Fibroblast of upper back skin (primary cell): ENCODE data around the gene CHST1.
A peak's percentile ranks its signal among the peaks of the same experiment; 100 is the strongest.

Experiments
- DNase-seq: peaks from one replicate; pipeline ENCODE4 v3.0.0-alpha.2; 2013

The CHST1 gene

DNA sequence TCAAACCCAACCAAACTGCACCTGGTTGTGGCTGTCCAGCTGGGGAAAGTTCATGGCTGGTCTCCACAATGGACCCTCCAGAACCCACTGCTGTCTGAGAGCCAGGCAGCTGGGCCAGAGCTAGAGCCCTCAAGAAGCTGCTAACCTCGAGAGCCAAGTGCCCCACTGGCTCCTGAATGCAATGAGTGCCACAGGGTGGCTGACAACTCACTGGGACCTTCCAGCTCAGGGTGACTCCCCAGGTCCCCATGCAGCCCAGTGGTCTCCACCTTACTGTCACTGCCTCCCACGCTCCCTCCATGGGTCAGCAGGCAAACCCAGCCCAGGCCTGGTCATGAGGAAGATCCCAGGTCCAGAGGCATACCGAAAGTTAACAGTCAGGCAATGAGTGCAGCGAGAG is 8.0 kb upstream of the CHST1 start:
- no peak for DNase-seq

DNA sequence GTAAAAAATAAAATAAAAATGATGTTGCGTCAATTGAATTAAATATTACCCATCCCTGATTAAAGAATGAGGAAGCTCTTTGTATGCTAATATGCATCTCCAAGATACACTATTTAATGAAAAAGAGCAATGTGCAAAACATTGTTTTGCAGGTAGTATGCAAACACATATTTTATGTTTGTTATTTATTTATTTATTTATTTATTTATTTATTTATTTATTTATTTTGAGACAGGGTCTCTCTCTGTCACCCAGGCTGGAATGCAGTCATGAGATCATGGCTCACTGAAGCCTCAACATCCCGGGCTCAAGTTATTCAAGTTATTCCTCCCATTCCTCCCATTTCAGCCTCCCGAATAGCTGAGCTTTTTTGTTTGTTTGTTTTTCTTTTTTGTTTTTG is 7.2 kb upstream of the CHST1 start:
- no peak for DNase-seq

DNA sequence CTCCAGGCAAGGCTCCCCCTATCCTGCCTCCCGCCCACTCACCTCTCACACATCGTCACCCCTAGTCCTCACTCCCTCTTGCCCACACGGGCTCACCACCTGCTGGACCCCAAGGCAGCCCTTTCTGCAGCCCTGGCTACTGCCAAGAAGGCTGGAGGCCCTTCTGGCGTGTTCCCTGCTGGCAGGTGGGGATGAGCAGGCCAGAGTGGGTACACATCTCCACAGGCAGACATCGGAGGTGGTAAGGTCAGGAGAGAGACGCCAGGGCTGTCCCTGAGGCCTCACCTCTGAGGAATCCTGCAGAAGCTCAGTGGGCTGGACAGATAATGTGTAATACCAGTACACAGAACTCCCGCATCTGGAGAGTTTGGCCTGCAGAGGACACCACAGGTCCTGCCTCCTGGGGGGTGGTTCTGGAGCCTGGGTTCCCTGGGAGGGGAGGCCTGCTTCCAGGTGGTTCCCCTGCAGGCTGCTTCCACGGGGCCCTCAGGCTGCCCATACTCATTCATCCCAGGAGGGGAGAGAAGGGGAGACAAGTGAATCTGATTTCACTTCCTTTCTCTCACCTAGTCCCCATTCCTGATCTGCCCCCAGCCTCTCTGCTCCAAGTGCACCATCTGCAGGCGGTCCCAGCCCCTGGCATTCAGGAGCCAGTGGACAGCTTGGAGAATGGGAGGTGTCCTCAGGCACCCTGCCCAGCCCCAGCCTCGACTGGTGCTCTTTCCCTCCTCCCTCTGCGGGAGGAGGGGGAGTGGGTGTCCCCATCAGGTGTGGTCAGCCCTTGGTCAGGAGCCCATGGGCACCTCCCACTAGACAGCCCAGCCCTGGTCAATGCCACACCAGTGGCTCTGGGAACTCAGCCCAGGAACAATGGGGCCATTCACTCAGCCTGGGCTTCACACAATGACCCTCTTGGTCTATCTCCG is 6.1 kb upstream of the CHST1 start:
- DNase-seq = no peak

DNA sequence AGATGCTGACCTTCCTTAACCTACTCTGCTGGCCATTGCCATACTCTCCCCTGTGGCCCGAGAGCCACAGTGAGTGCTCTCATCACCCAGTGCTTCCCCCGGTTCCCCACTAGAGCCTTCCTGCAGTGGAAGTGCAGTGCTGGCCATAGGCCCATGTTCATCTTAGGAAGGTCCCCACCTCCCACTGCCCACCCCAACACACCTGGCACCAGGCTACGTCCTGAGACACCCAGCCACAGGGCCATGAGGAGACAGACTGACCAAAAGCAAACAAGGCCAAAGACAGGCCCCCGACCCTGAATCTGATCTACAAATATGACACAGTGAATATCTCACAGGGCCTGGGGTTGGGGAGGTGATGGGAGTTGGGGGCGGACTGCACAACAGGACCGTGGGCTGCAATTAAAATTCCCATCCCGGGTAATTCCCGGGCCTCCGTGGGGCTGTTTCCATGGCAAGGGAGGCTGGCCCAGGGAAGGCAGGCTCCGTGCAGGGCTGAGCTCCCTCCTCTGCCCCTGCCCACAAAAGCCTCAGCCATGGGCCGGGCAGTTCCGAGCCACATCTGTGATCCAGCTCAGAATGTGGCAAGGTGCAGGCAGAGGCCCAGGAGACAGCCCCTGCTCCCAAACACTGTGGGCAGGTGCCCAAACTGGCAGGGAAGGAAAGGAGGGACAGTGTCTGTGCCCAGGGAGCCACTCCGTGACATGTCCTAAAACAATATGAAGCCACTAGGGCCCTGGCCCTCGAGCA is 5.1 kb upstream of the CHST1 start:
- no peak for DNase-seq

DNA sequence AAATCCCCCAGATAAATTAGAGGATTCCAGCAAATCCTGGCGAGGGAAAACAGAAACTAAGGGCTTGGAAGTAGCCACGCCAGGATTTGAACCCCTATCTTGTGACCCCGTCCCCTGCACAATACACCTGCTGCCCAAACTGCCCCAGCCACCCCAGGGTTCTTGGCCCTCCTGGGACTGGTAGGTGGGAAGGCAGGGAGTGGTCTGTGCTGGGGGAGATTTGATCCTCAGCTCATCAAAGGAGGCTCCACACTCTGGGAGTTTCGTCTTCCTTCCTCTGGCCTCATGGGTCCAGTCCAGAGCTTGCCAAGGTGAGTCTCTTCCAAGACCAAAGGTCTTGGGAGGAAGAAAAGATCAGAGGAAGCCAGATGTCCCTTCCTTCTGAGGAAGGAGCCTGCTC is 4.5 kb upstream of the CHST1 start:
- no peak for DNase-seq

DNA sequence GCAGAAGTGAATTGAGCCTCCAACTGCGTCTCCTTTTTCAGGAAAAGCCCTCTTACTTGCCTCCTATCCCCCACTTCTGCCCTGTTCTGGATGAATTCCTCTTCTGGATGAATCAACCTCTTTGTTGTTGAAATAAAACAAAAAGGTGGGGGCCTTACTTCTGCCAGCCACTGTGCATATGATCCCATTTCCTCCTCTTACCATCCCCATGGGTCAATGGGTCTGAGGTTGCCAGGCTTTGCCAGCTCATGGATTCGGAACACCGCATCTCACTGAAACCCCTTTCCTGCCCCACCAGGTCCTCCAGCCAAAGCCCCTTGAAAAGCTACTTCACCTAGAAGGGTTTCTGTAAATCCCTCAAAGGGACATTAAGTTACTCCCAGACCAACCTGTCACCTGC is 3.7 kb upstream of the CHST1 start:
- no peak for DNase-seq

DNA sequence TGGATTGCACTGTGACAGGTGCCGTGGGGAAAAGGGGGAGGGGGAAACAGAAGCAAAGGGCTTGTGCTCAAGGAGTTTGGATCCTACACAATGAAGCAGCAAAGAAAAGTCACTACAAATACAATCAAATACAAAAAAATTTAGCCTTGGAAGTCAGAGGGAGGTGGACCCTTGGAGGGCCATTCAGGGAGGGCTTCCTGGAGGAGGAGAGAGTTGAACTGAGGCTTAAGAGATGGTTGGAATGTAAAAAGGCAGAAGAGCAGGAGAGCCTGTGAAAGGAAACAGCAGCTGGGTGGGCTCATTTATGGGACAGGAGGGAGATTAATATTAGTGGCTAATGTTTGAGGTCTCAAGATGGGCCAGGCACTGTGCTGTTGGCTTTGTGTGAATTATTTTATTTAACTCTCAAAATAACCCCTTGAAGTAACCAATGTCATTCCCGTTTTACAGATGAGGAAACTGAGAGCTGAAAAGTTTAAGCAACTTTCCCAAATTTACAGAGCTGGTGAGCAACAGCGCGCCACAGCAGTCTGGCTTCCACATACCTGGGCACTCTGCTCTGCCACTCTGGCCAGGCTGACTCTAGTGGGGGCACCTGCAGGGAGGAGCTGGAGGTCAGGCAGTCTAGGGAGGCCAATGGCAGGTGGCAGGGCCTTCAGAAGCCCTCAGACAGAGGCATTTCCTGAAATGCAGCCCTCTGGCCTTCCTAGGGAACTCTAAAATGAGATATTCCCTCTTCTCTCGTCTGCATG is 2.7 kb upstream of the CHST1 start:
- DNase-seq = no peak

DNA sequence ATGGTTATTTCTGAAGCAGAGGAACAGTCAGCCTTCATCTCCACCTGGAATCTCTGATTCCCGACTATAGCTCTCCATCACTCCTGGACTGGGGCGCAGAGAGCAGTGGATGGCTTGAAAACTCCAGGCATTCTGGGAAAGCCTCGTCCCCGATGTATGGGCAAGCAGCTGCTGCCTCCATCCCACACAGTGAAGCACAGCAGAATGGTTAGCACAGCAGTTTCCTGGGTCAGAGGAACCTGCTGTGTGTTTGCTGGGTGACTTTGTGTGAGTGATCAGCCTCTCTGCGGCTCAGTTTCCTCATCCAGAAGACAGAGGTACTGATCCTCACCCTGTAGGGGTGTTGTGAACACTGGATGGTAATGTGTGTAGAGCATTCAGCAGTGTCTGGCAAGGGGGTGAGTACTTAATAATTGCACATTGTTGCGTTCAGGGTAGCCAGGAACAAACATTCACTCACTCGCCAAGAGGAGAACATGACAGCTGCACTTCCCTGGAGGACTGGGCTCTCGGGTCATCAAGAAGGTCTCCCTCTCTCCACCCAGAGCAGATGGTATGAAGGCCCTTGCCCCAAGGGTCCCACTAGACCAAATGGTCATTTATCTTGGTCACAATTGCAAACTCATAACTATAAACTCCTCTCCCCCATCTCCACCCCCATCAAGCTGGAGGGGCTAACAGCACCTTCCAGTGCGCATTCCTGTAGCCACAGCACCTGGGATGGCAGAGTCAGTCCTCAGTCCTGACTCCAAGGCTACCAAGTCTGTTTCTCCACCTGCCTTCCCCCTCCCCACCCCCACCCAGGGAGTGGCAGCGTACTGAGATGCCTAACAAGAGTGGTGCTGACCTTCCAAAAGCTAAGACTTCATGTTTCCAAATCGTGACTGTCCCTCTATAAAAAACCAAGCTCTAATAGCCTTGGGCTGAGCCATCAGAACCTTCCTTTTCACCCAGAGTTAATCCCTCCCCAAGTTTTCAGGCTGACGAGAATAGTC is 1.5 kb upstream of the CHST1 start:
- no peak for DNase-seq

DNA sequence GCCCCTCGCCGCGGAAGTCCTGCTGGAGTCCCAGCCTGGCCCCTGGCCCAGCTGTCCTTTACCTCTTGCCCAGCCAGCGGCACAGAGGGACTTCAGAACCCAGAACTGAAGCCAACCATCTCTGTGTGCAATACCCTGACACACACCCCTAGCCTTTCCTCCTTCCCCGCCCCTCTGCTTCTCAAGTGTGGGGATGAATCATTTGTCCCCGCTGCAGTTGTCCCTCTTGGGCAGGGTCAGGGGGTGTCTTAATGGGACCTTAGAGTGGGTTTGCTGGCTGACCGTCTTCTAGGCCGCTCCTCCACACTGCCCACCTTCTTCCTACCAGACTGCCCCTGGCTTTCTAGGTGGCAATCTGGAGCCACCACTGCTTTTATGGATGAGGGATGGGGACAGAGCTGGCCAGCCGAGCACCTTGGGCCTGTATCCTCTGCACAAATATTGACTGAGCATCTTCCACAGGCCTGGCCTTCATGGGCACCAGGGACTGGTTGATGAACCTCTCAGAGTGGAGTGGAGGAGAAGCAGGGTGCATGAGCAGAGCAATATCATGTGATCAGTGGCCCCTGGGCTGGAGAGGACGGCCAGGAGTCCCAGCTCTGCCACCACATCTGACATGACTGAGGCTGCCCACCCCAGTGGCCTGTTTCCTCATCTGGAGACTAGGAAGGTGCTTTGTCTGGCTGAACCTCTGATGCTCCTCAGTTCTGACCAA is 668 bp upstream of the CHST1 start:
- DNase-seq = no peak

DNA sequence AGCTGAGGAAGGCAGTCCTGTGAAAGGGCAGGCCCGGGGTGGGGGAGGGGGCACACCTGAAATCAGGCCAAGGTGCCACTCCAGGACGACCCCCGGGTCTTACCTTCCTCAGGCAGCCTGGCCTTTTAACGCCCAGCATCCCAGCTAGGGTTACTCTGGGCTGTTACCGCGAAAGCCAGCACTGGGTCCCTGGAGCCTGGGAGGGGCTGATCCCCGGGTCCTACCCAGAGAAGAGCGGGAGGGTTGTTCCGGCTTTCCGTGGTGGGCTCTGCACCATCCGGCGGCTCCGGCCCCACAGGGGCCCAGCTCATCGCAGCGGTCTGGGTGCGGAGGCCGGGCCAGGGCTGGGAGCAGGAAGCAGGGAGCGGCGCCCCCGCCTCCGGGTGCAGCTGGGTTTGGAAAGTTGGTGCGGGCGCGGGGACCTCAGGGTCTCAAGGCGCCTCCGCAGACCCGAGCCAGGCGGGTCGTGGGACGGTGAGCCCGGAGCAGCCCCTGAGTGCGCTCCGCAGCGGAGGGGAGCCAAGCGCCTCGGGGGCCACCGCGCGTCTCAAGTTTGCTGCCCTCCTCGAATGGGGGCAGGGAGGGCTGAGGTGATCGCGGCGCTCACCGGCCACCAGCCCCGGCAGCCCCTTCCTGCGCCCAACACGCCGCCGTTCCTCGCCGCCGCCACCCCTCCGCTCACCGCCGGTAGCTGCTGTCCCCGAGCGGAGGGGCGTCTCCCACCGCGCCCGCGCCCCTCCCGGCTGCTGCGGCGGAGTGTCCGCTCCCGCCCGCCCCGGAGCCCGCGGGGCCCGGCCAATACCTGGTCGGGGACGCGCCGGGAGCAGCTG is 831 bp downstream of the CHST1 start:
- no peak for DNase-seq

DNA sequence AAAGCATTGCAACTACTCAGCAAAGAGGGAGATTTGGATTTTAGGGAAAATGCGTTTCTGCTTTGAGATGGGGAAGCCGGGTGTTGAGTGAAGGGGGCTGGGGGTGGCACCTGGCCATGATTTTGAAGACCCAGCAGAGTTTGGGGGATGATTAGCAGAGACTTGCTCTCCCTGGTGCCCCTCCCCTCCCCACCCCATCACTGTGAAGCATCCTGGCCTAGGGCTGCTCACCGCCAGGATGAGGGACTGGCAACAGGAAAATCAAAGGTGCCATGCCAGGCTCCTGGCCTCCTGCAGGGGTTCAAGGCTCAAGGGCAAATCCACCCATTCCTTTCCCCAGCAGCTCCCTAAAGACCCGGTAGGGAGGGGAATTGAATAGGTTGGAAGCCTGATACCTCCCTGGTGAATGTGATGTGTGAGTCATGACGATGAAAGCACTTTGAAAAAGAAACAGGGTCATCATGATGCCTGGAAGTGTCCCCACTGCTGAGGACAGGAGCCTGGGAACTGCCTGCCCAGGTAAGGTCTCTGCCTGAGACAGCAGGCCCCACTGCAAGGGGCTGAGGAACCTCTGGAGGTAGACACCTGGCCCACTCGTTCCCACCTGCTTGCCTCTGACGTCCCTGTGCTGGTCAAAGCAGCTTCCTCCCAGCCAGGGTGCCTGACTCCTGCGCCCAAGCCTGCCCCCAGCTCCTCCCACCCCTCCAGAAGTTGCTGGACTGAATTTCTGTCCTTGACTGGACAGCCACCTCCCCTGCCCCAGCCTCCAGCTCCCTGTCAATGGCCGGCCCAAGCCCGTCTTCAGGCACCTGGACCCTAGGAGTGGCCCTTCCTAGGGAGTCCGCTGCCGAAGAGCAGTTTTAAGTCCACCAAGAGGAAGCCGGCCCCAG is 1.7 kb downstream of the CHST1 start:
- peak; percentile 39 for DNase-seq

DNA sequence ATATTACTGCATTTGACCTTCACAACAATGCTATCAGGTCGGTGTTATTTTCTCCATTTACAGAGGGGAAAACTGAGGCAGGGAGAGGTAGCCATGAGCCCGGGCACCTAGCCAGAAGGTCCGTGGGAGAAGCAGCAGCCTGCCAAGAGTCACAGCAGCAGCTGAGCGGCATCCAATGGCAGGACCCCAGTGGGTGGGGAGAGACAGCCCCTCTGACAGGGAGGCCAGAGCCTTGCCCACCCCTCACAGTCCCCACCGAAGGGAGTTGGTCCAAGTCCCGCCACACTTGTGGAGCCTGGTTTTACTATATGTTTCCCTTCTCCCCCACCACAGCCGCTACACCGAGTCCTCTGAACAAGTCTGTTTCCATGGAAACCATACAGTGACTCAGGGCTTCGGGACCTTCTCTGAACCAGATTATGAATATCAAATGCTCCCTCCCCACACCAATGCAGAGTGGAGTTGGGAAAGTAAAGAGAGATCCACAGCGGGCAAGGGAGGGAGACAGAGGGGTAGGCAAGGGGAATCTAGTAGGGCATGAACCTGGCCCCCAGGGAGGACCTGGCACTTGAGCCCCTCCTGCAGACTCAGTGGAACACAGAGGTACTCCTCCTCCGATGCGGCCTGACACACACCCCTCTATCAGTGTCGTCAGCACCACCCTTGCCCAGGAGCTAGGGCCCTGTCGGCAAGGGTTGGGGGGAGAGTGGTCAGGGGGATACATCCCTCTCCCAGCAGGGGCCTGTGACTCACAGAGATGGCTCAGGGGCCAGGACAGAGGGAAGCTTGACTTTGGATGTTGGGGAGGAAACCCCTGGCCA is 2.5 kb downstream of the CHST1 start:
- peak; percentile 95 for DNase-seq

DNA sequence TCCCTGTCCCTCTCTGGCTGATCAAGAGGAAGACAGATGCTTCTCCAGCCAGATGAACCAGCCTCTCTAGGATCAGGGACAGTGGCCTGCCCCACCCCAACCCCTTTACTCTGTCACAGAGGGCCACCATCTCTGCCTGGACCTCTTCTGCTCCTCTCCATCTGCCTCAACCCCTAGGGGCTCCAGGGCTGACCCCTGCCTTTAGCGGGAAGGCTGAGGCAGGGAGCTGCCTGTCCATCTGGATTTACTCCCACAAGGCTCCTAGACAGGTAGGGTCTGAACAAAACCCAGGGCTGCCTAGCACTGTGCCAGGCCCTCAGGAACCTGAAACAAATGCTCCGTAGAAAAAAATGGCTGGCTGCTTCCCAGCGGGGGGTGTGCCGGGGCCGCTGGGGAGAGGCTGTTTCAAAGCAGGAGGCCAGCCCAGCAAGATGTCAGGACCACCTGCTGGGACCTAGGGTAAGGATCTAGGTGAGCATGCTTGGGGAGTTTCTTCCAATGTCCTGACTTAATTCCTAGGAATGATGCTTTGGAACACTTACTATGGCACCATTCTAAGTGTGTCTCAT is 3.2 kb downstream of the CHST1 start:
- no peak for DNase-seq

DNA sequence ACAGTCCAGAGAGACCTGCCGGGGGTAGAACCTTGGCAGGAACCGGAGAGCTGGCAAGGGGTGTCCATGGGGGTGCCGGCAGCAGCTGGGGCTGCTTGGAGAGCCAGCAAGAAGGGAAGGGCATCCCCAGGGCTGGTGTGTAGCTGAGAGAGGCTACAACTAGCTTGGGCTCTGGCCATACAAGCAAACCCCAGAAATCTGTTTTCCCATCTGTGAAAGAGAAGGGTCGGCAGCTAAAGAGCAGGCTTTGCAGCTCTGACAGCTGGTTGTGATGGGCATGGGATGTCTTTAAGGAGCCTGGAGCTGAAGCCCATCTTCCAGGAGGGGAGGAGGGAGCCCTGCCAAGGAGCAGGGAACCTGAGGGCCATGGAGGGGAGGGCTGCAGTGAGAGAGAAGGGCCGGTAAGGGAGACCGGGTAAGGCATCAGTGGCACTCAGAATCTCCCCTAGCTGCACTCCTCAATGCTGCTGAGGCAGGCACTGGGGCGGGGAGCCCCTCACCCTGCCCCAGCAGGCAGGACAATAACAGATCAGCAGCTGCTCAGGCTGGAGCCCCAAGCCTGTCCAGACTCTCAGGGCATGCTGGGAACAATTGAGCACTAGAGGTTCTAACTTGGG is 3.9 kb downstream of the CHST1 start:
- DNase-seq = no peak

DNA sequence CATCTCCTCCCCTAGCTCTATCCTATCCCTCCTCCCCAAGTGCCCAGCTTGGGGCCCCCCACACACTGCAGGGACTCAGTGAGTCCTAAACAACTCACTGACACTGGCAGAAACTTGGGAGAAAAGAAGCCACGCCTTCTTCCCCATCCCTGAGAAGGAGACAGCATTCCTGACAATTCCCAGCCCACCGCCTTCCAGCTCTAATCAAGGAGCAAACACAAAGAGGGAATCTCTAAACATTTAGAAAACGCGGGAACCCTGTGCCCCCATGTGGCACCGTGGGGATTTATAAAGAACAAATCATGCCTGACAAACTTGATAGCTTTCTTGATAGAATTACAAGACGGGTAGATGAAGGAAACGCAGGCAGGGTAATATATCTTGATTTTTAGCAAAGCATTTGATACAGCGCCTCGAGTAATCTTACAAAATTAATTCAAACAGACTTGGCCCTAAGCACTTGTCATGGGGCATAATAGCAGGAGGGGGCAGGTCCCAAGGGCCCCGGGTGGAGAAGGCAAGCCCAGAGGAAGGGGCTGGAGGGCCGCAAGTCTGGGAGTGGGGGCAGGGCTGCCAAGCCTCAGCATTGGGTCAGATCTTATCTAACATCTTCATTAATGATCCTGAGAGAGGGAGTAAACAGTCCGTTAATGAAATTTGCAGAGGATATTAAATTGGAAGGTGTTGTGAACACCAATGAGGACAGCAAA is 4.5 kb downstream of the CHST1 start:
- DNase-seq = no peak

DNA sequence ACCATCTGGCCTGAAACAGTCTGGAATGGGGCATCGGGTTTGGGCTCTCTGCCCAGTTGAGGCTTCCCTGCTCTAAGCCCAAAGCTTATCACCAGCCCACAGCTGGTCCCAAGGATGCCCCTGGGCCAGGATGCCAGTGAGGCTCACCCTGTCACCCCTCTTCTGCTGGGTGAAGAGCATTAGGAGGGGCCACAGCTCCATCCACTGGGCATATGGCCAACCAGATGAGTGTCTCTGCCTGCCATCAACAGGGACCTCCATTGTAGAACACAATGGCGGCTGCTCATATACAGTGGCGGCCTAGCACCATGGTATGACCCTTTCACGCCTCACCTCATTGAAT is 5.6 kb downstream of the CHST1 start:
- no peak for DNase-seq
